Astrocyte of the spinal cord (primary cell): ENCODE results near the gene CMPK2.

Source experiments
- DNase-seq: peaks from one replicate; pipeline ENCODE4 v3.0.0; 2011; ENCODE audit warnings: low read depth, low spot score
- H3K4me3 ChIP-seq: 2 replicates; pipeline ENCODE4 v1.5.1; 2011; ENCODE audit warnings: low read depth, mild to moderate bottlenecking, low read length, moderate library complexity
- CTCF ChIP-seq: IDR thresholded peaks from 2 replicates; pipeline ENCODE4 v1.5.1; 2012; ENCODE audit warnings: low read depth, mild to moderate bottlenecking, low read length, inconsistent platforms
- in situ Hi-C: cut with HindIII; loops from 2 replicates; pipeline ENCODE4 v1.10.0; 2017; ENCODE audit warnings: low sequenced_read_pairs

The CMPK2 gene

GRCh38 chr2:6893876-6894482, 28.3 kb upstream of the CMPK2 start:
- no peak overlapping the region for H3K4me3 ChIP-seq
- TF ChIP-seq CTCF = no peak
- no peak for DNase-seq
- in situ Hi-C loops = no loop called here

GRCh38 chr2:6888724-6889123, 23.0 kb upstream of the CMPK2 start:
- TF ChIP-seq CTCF = no peak
- no peak for DNase-seq
- in situ Hi-C loops = no loop called here
- no peak overlapping the region for H3K4me3 ChIP-seq

- no peak overlapping the region for H3K4me3 ChIP-seq
- in situ Hi-C loops = no loop called here
- DNase-seq = no peak
- no peak for TF ChIP-seq CTCF
Measured at GRCh38 chr2:6887751-6888192, 22.1 kb upstream of the CMPK2 start.

- no peak overlapping the region for H3K4me3 ChIP-seq
- DNase-seq = no peak
- in situ Hi-C loops = no loop called here
- no peak for TF ChIP-seq CTCF
Measured at GRCh38 chr2:6885968-6886367, 20.3 kb upstream of the CMPK2 start.

GRCh38 chr2:6885551-6885950, 19.8 kb upstream of the CMPK2 start:
- in situ Hi-C loops = no loop called here

GRCh38 chr2:6883448-6884122, 17.9 kb upstream of the CMPK2 start:
- TF ChIP-seq CTCF = no peak
- DNase-seq = no peak
- in situ Hi-C loops = no loop called here
- H3K4me3 ChIP-seq = no peak overlapping the region

More at GRCh38 chr2:6885551-6885950, 19.8 kb upstream of the CMPK2 start:
- no peak overlapping the region for H3K4me3 ChIP-seq
- no peak for TF ChIP-seq CTCF
- DNase-seq = no peak
